Measurements from ENCODE around the gene DPP3.

GRCh38 chr11:66494458-66494857, 14.2 kb downstream of the DPP3 start:
- no peak for TF ChIP-seq CTCF (IDR thresholded peaks at IDR 0.05)
- no peak for TF ChIP-seq POLR2AphosphoS5 (IDR thresholded peaks at IDR 0.05; ENCODE audit: low read depth, low read length)
- TF ChIP-seq TCF7L2 (IDR thresholded peaks at IDR 0.05; ENCODE audit: low read depth, low read length), result no peak
- no peak for TF ChIP-seq REST (IDR thresholded peaks at IDR 0.05; ENCODE audit: insufficient read depth in 1 of 2, low read depth in 2 of 2, low read length in 1 of 2)
- no peak for TF ChIP-seq SIN3A (IDR thresholded peaks at IDR 0.05; ENCODE audit: borderline replicate concordance, insufficient read depth, low read depth, low read length)

Data from Panc1 (cell line).